GM12878 (cell line): ENCODE measurements around the gene PEX11A. TPM values are rescaled to one million over a fixed set of nuclear protein-coding genes. Genes with fewer than 3 reads are reported as not detected.

ENCODE experiments used
- ATAC-seq: fragments of 200-7000 bp; cut with Tn5 transposase; 3 replicates; pipeline ENCODE4 v1.9.1; 2020; ENCODE audit warnings: mild to moderate bottlenecking, moderate library complexity
- BruUV-seq: library from RNA; stranded (reverse); fragments of 400-500 nt; replicated peaks from 2 replicates; lab custom pipeline; 2021; lab: Mats Ljungman, UMichigan
- CTCF ChIA-PET: fragments of 300-600 bp; sonication (Branson Sonifier 250); formaldehyde crosslinking; extraction: SDS; loops from one replicate; lab custom pipeline; 2021; ENCODE audit warnings: inconsistent platforms; lab: Yijun Ruan, JAX
- POLR2A ChIA-PET: fragments of 350-600 bp; formaldehyde crosslinking; extraction: SDS; loops from one replicate; lab custom pipeline; 2021; ENCODE audit warnings: inconsistent platforms; lab: Charles Lee
- RAD21 ChIA-PET: fragments of 300-600 bp; sonication (Branson Sonifier 250); formaldehyde crosslinking; loops from one replicate; lab custom pipeline; 2023; ENCODE audit warnings: antibody characterized with exemption; ENCODE audit not compliant: unreplicated experiment; lab: Charles Lee
- SMC1A ChIA-PET: fragments of 300-600 bp; sonication (Branson Sonifier 250); formaldehyde crosslinking; loops from one replicate; lab custom pipeline; 2023; ENCODE audit not compliant: unreplicated experiment, uncharacterized antibody; lab: Charles Lee
- DNase-seq: peaks from one replicate; pipeline ENCODE4 v3.0.0-alpha.2; 2011; ENCODE audit warnings: low read depth, low spot score
- FAIRE-seq: peaks from 3 replicates; lab custom pipeline; 2011; peaks lifted over from hg19 to GRCh38; lab: Jason Lieb, UNC
- H2AFZ ChIP-seq: 2 replicates; pipeline ENCODE4 v1.6.0; 2011; ENCODE audit warnings: low read depth, low read length, control low read depth; ENCODE audit not compliant: control insufficient read depth
- H3K27ac ChIP-seq: 2 replicates; pipeline ENCODE4 v1.5.1; 2011; ENCODE audit warnings: control low read depth; ENCODE audit not compliant: control insufficient read depth, insufficient read depth
- H3K27me3 ChIP-seq, 2 experiments: replicated peaks in 1 of 2; 2 replicates each; pipeline versions ENCODE4 v1.6.0 to v1.6.1; 2011; ENCODE audit warnings: low read length in 1 of 2; ENCODE audit not compliant: control insufficient read depth in 2 of 2, insufficient read depth in 2 of 2
- H3K36me3 ChIP-seq, 2 experiments: 2 replicates each; pipeline ENCODE4 v1.5.1; 2011; ENCODE audit warnings: low read length in 1 of 2; ENCODE audit not compliant: control insufficient read depth in 2 of 2, insufficient read depth in 2 of 2
- H3K4me1 ChIP-seq: 2 replicates; pipeline ENCODE4 v1.6.1; 2011; ENCODE audit warnings: mild to moderate bottlenecking, low read length, moderate library complexity, mixed read lengths; ENCODE audit not compliant: control insufficient read depth, insufficient read depth
- H3K4me2 ChIP-seq: 2 replicates; pipeline ENCODE4 v1.6.0; 2011; ENCODE audit warnings: control low read depth; ENCODE audit not compliant: control insufficient read depth, insufficient read depth
- H3K4me3 ChIP-seq: fragments of 200-600 bp; sonication (generic); 2 replicates; pipeline ENCODE4 v1.5.1; 2016
- H3K79me2 ChIP-seq: 2 replicates; pipeline ENCODE4 v1.6.0; 2011; ENCODE audit warnings: low read length; ENCODE audit not compliant: control insufficient read depth, insufficient read depth
- H3K9ac ChIP-seq: 2 replicates; pipeline ENCODE4 v1.8.0; 2011; ENCODE audit warnings: low read length, control low read depth, mixed read lengths; ENCODE audit not compliant: control insufficient read depth, insufficient read depth
- H3K9me3 ChIP-seq: replicated peaks from 3 replicates; pipeline ENCODE4 v1.5.1; 2011; ENCODE audit warnings: mild to moderate bottlenecking, low read length; ENCODE audit not compliant: control insufficient read depth, insufficient read depth
- H4K20me1 ChIP-seq: 2 replicates; pipeline ENCODE4 v1.6.0; 2011; ENCODE audit not compliant: control insufficient read depth, insufficient read depth
- CHD1 ChIP-seq: IDR thresholded peaks from 2 replicates; pipeline ENCODE4 v1.6.1; 2012; ENCODE audit warnings: low read depth, low read length, improper control_type of control experiment
- DPF2 ChIP-seq: fragments of 450-650 bp; IDR thresholded peaks from 2 replicates; pipeline ENCODE4 v1.6.1; 2017; ENCODE audit warnings: mild to moderate bottlenecking
- EGR1 ChIP-seq, 2 experiments: IDR thresholded peaks; 1 replicate in 1 of 2; 2 replicates in 1 of 2; pipeline ENCODE4 v1.6.1; 2011 to 2012; ENCODE audit warnings: low read depth in 2 of 2, low read length in 2 of 2, borderline replicate concordance in 1 of 2, mild to moderate bottlenecking in 1 of 2, moderate library complexity in 1 of 2
- ESRRA ChIP-seq: IDR thresholded peaks from 2 replicates; pipeline ENCODE4 v1.6.1; 2012; ENCODE audit warnings: mild to moderate bottlenecking, low read length, improper control_type of control experiment
- GATAD2B ChIP-seq: fragments of 450-650 bp; conservative IDR thresholded peaks from 2 replicates; pipeline ENCODE4 v1.6.1; 2017; ENCODE audit warnings: low read depth, mild to moderate bottlenecking, moderate library complexity
- RAD21 ChIP-seq: IDR thresholded peaks from 2 replicates; pipeline ENCODE4 v1.6.1; 2011; ENCODE audit warnings: mild to moderate bottlenecking, low read depth, low read length, moderate library complexity; ENCODE audit not compliant: insufficient read depth
- SIN3A ChIP-seq: IDR thresholded peaks from 2 replicates; pipeline ENCODE4 v1.6.1; 2012; ENCODE audit warnings: low read depth, low read length, improper control_type of control experiment
- TCF3 ChIP-seq: IDR thresholded peaks from 2 replicates; pipeline ENCODE4 v1.6.1; 2012; ENCODE audit warnings: low read depth, mild to moderate bottlenecking, low read length, borderline replicate concordance; ENCODE audit not compliant: insufficient read depth
- YY1 ChIP-seq: IDR thresholded peaks from 2 replicates; pipeline ENCODE4 v1.6.1; 2011; ENCODE audit warnings: low read depth, mild to moderate bottlenecking, low read length
- ZBTB11 ChIP-seq: fragments of 450-650 bp; formaldehyde crosslinking; IDR thresholded peaks from 2 replicates; pipeline ENCODE4 v1.5.0; 2022; ENCODE audit warnings: mild to moderate bottlenecking, missing genetic modification characterization
- ZNF24 ChIP-seq: fragments of 450-650 bp; IDR thresholded peaks from 2 replicates; pipeline ENCODE4 v1.6.1; 2017; ENCODE audit warnings: antibody characterized with exemption, mild to moderate bottlenecking
- ZNF274 ChIP-seq: IDR thresholded peaks from one replicate; pipeline ENCODE4 v1.8.0; 2011; ENCODE audit not compliant: insufficient read length, insufficient read depth
- WGBS: methylation state at CpG from one replicate; pipeline ENCODE4 v1.1.6; 2016; ENCODE audit warnings: low lambda C conversion rate; ENCODE audit not compliant: insufficient replicate concordance, insufficient coverage; ENCODE audit errors: missing lambda C conversion rate; 5-methylcytosine and 5-hydroxymethylcytosine counted together
- in situ Hi-C: fragments of 300-500 bp; cut with MboI; formaldehyde crosslinking; loops from 9 replicates; pipeline ENCODE4 v1.14.3; 2018; ENCODE audit warnings: mixed read lengths
- intact Hi-C: fragments of 100-400 bp; cut with micrococcal nuclease; formaldehyde crosslinking; loops from one replicate; pipeline ENCODE4 v1.14.2; 2022; ENCODE audit not compliant: unreplicated experiment
- polyA plus RNA-seq, 11 experiments: library from polyadenylated mRNA; depleted of rRNA in 4 of 11; unstranded in 6 of 11; stranded (reverse) in 5 of 11; fragments of >200 nt; fragmentation: Nextera tagmentation in 4 of 11; fragmentation: Illumina TruSeq in 1 of 11; extraction: Ambion mirVana in 4 of 11; extraction: Trizol in 1 of 11; gene quantifications; 1 replicate in 1 of 11; 2 replicates in 10 of 11; pipeline versions ENCODE4 v1.2.1 to v1.2.3, GENCODE V29; 2011 to 2016; ENCODE audit warnings: inconsistent platforms in 2 of 11, missing spikeins in 2 of 11, low read depth in 1 of 11
- total RNA-seq, 4 experiments: library from RNA; depleted of rRNA in 3 of 4; stranded (reverse); fragments of >200 nt in 3 of 4; fragmentation: Illumina TruSeq in 1 of 4; extraction: Trizol in 1 of 4; gene quantifications; 2 replicates each; pipeline versions ENCODE4 v1.2.1 to v1.2.3, GENCODE V29; 2013 to 2021

PEX11A gene
- total and polyA plus RNA-seq, 10 of the 15 experiments (the other 5 are each of a cell fraction or from before 2014, with no cell fraction given) = 1.4 to 2.8 (median 2.0) TPM

DNA sequence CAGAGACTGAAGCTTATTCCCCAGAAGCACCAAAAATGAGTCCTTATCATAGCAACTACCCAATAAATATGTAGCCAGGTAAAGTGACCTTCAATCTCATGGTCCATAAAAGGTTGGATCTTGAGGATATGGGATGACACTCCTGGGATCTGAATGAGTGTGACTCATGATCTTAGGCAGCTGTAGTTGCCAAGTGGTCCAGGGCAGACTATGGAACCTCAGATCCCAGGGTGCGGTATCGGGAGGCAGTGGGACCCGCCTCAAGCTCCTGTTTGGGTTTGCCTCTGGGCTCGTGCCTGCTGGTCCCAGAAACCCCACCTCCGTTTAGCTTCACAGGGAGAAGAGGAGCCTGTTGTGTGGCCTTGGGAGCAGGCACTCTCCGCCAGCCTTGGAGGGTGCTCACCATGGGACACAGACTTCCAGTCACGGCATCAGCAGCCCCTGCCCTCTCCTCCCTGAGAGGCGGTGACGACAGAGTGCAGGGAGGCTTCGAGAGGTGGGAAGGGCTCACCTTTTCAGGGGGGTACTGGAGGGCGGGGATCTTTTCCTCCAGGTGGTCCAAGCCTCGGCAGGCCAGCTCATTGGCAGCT, 19.5 kb downstream of the PEX11A start:
- no peak overlapping the region for H3K4me3 ChIP-seq
- H2AFZ ChIP-seq = no peak overlapping the region
- no peaks in the 10 kb centered on the region for H4K20me1 ChIP-seq
- TF ChIP-seq GATAD2B (no peak), ZBTB11 (CRISPR knock-in tag) (no peak), YY1 (no peak), ESRRA (no peak), TCF3 (no peak), EGR1 (IDR thresholded peaks at IDR 0.05; ENCODE audit: borderline replicate concordance in 1 of 2, low read depth in 2 of 2, low read length in 2 of 2) (no peak), RAD21 (no peak), ZNF274 (no peak), ZNF24 (no peak), SIN3A (no peak), CHD1 (no peak), DPF2 (no peak)
- no peak overlapping the region for H3K27ac ChIP-seq
- ChIA-PET POLR2A (no interaction called here), CTCF (no interaction called here), RAD21 (no interaction called here), SMC1A (no interaction called here)
- H3K9ac ChIP-seq = no peak overlapping the region
- intact Hi-C loops (no loop called here), in situ Hi-C loops (no loop called here)
- no peaks in the 10 kb centered on the region for H3K36me3 ChIP-seq
- no peak for FAIRE-seq
- 47% methylated on average over 12 of the region's 12 CpGs for WGBS
- ATAC-seq = no peak
- H3K79me2 ChIP-seq = no peaks in the 10 kb centered on the region
- DNase-seq = no peak
- H3K4me1 ChIP-seq = no peaks in the 10 kb centered on the region
- H3K27me3 ChIP-seq = no peaks in the 10 kb centered on the region
- BruUV-seq = no TSS peak
- H3K9me3 ChIP-seq = no peaks in the 10 kb centered on the region
- H3K4me2 ChIP-seq = no peak overlapping the region
